Erythroblast (primary cell): ENCODE data around the gene CDK8.
"Not testable (repeated sequence)": the region's sequence is repeated elsewhere in the genome, so short reads cannot be mapped to it uniquely, and the experiment has no call there.

ENCODE experiments used
- DNase-seq, 2 experiments: peaks; one replicate each; lab custom pipeline; 2025; lab: John Stamatoyannopoulos, UW
- GATA1 ChIP-seq: IDR thresholded peaks from 2 replicates; pipeline ENCODE4 v1.6.1; 2011; ENCODE audit warnings: low read depth, mild to moderate bottlenecking, control low read depth, low read length, moderate library complexity
- POLR2A ChIP-seq: IDR thresholded peaks from 2 replicates; pipeline ENCODE4 v1.6.1; 2011; ENCODE audit warnings: mild to moderate bottlenecking, low read length

The CDK8 gene

GRCh38 chr13:26228096-26228495 is 25.8 kb upstream of the CDK8 start:
- TF ChIP-seq POLR2A (no peak), GATA1 (no peak)
- no peak for DNase-seq

DNA sequence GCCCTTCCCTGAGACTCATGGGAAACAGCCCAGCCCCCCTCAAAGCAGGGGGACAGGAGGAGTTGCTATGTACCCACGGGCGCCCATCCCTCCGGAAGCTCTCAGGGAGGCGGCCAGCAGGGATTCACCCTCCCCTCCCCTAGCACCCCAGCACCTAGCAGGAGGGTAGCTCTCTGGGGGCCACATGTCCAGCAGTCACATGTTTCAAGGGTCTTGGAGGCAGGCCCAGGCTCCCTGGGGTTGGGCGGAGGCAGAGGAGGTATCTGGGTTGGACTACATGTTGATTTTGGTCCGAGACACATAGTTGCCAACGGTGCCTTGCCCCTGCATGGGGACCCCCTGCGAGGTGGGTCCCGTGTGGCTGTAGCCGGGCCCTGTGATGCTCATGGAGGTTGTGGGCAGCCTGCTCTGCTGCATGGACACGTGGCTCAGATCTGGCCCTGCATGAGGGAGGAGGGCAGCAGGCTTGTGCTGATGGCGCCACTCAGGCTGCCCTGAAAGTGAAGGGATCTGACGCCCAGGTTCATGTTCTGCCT is 24.8 kb upstream of the CDK8 start:
- DNase-seq = no peak
- TF ChIP-seq POLR2A (no peak), GATA1 (no peak)

DNA sequence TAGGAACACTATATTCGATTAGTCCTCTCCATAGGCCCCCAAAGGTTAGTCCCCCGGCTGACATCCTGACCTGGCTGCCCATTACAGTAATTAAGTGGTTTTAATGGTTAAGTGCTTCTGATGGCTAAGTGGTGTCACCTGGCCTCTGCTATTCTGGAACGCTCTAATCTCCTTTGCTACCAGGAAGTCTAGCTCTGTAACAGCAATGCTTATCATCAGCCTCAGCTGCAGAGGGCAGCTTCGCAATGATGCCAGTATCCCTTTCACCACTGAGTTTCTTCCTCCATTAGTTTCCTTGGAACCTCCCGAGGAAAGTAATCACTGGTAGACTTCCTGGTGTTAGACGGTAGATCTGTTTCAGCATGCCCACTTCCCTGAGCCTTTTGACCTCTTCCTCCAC is 23.2 kb upstream of the CDK8 start:
- TF ChIP-seq GATA1 (no peak), POLR2A (no peak)
- peak; percentile 30 to 39 for DNase-seq

DNA sequence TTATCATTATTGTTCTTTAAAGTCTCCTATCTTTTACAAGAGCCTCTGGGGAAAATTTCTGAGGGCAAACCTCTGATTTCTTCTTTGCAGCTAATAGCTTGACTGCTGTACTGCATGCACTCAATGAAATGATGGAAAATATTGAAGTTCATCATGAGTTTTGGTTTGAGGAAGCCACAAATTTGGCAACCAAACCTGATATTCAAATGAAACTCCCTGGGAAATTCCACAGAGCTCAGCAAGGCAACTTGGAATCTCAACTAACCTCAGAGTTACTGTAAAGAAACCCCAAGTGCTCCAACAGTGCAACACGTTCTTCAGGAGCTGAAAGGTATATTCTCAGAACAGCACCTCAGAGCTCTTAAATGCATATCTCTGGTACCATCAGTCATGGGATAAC is 17.6 kb upstream of the CDK8 start:
- TF ChIP-seq POLR2A (no peak), GATA1 (no peak)
- DNase-seq = no peak

DNA sequence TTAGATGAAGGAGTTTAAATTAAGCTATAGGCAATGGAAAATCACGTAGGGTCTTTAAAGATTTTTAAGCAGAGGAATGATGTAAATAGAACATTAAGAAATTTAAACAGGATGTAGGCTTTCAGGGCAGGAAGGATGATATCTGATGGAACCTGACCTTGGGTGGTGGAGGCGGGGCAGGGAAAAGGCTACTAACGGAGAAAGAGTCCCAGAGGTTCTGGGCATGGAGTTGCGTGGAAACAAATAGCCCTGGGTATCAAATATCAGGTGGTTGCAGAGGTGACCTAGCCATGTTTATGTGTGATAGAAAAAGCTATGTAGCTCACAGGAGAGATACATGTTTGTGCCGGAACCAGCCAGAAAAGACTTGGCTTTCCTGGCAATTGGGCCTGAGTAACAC is 7.8 kb upstream of the CDK8 start:
- DNase-seq = no peak
- no peak for TF ChIP-seq GATA1

- DNase-seq = no peak
- TF ChIP-seq GATA1 (no peak), POLR2A (no peak)
These were observed 6.9 kb upstream of the CDK8 start for GRCh38 chr13:26247011-26247410.

DNA sequence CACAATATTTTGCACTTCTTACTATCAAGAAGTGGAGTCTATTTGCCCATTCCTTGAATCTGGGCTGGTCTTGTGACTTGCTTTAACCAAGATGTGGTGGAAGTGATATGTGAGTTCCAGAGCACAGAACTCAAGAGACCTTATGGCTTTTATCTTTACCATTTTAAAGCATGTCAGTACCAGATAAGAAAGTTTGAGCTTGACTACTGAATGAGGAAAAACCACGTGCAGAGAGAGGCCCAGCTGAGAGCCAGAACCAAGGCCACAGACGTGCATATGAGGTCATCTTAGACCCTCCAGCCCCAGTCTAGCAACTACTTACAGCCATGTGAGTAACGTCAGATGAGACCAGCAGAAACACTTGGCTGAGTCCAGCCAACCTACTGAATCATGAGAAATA is 6.3 kb upstream of the CDK8 start:
- peak; percentile 88 to 97 for DNase-seq
- peak; percentile 54 for TF ChIP-seq GATA1
- no peak for TF ChIP-seq POLR2A

- no peak for DNase-seq
These were observed 4.4 kb upstream of the CDK8 start for GRCh38 chr13:26249551-26249950.

DNA sequence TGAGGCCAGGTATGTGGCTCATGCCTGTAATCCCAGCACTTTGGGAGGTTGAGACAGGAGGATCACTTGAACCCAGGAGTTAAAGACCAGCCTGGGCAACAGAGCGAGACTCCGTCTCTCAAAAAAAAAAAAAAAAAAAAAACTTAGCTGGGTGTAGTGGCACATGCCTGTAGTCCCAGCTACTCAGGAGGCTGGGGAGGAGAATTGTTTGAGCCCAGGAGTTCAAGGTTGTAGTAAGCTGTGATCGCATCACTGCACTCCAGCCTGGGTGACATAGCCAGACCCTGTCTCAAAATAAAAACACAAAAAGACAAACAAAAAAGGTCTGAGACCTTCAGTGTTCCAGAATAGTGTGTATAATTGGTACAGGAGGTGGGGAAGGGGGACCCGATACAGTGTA is 1.9 kb upstream of the CDK8 start:
- DNase-seq = not testable (repeated sequence)

More at GRCh38 chr13:26249551-26249950, 4.4 kb upstream of the CDK8 start:
- TF ChIP-seq POLR2A = no peak
- no peak for TF ChIP-seq GATA1

DNA sequence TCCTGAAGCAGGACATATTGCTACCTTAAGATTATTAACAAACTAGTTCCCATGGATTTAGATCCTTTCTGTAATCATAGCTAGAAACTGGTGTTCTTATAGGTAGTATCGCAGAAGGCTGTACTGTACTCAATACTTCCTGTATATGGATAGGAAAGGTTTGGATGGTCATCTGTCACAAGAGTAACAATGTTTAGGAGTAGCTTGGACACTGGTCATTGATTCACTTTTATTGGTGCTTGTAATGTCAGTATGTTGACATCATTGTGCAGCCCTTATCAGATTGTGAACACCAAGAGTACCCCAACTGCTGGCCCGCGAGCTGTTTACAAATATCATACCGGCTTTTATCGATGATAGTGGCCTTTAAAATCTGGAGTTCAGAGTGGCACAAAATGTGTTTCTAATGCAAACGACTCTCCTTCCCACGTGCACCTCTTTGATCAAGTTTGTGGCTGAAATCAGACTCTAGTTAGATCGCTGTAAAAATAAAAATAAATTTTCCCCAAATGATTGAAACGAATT is 605 bp upstream of the CDK8 start:
- no peak for DNase-seq
- TF ChIP-seq GATA1 (no peak), POLR2A (no peak)

DNA sequence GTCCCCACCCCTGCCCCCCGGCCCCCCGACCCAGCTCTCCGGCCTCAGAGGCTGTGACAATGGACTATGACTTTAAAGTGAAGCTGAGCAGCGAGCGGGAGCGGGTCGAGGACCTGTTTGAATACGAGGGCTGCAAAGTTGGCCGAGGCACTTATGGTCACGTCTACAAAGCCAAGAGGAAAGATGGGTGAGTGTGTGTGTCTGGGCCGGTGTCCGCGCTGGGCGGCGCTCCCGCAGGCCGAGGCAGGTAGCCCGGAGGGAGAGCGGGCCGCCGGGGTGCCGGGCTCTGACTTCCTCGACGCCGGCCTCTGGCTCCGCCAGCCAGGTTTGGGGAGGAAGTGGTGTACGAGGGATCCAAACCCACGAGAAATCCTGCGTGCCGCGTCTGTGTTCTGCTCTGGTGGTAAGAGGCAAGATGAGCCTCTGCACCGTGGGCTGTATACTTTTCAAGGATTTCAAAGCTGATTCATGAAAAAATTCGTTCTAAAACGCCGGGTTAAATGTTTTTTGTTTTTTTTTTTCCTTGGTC is 718 bp downstream of the CDK8 start:
- peak; percentile 72 to 78 for DNase-seq
- TF ChIP-seq POLR2A (no peak), GATA1 (no peak)

DNA sequence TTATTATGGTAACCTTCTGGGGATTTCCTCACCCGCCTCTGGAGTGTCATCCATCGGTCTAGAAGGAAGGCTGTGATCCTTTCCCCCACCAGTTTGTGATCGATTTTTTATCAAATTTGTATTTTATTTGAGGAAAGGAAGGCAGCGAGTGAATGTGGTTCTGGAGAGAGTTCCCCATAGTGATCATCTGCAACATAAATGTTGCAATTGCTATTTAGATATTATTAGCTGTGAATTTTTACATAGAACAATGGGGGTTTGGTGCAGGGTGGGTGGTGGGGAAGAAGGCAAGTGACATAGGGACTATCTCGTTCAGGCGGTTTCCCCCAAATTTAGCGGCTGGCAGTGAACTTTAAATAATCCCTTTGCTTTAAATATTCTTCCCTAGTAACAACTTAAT is 1.2 kb downstream of the CDK8 start:
- DNase-seq = peak; percentile 43 to 59
- TF ChIP-seq POLR2A = no peak
- no peak for TF ChIP-seq GATA1

DNA sequence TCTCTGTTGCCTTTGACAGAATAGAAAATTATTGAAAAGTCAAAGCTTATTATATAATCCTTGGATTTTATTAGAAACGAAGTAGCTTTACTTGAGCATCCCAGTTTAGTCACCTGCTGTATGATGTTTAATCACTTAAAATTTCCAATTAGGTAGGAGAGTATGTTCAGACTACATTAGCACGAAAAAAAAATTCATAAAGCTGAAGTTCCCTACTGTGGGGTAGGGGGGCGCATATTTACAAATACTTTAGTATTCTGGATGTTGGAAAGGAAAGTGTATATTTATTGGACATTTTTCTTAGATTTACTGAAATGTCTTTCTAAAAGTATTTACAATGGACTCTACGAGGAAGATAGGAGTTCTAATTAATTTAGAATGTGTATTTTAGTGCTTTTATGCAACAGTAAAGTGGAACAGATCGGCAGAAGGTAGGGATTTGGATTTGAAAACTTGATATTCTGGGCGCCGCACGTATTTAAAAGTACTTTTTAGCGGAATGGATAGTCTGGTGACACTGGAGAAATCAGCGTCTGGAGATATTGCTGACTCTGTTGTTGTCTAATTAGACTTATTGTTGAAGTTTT is 1.9 kb downstream of the CDK8 start:
- TF ChIP-seq GATA1 (no peak), POLR2A (no peak)
- DNase-seq = peak; percentile 51 to 62

- no peak for TF ChIP-seq GATA1
- no peak for DNase-seq
These were observed 3.1 kb downstream of the CDK8 start for GRCh38 chr13:26257049-26257448.

GRCh38 chr13:26259634-26260033 is 5.7 kb downstream of the CDK8 start:
- no peak for TF ChIP-seq GATA1
- TF ChIP-seq POLR2A = no peak
- DNase-seq = no peak

GRCh38 chr13:26262156-26262555 is 8.2 kb downstream of the CDK8 start:
- no peak for DNase-seq
- TF ChIP-seq GATA1 (no peak), POLR2A (no peak)
